Stimulated activated CD4-positive, alpha-beta T cell treated with anti-CD3 and anti-CD28 coated beads, Interleukin-4, amount 100 ng/mL, for 1 hour (primary cell): ENCODE measurements around the gene FAM117A.
"Not testable (repeated sequence)": the region's sequence is repeated elsewhere in the genome, so short reads cannot be mapped to it uniquely, and the experiment has no call there.

Experiments used
- DNase-seq: peaks from one replicate; pipeline ENCODE4 v3.0.0-alpha.2; 2020

Gene FAM117A

DNA sequence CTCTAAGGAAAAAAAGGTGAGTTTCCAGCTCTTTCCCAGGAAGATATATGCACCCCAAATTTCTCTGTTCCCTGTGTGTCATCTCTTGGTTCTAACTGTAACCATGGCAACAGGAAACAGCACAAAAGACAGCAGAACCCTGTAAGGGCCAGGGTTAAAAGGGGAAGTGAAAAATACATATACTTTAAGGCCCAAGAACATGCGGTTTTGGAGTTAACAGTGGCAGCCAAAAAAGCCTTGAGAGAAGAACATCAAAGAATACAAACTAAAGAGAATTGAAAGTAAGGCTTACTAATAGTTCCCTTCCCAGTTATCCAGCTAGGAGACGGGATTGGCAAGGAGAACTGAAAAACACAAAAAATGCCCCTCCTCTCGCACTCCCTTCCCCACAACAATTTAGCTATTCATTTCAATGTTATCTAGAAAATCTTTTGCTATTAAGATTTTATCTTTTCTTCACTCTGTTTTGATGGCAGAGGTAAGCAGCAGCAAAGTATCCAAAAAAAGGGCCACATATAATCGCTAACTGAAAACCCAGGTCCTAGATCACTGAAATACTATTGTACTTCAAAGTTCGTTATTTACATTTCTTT, 87.6 kb downstream of the FAM117A start:
- no peak for DNase-seq

DNA sequence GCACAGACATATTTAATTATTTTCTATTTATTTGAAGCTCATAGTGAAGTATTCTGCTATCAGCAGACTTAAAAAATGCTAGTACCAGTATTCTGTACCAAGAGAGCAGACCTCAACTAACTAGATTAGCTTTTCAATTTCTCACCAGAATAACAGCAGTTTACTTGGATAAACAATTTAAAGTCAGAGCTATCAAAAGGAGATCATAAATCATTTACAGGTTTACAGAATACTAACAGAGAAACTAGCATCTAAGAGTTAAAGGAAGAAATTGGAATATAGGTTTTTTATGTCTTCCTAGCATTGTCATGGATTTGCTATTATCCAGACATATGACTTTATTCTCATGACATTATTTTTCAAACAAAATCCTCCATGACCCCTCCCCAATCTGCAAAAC, 89.4 kb downstream of the FAM117A start:
- DNase-seq: no peak

DNA sequence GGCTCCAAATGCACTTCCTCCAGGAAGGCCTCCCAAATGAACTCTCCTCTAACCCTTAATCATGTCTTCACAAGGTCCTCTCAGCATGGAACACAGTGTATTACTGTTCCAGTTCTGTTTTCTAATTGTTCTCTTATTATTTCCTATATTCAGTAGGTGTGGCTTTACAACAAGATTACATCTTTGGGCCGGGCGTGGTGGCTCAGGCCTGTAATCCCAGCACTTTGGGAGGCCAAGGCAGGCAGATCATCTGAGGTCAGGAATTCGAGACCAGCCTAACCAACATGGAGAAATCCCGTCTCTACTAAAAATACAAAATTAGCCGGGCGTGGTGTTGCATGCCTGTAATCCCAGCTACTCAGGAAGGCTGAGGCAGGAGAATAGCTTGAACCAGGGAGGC, 90.3 kb downstream of the FAM117A start:
- not testable (repeated sequence) for DNase-seq

DNA sequence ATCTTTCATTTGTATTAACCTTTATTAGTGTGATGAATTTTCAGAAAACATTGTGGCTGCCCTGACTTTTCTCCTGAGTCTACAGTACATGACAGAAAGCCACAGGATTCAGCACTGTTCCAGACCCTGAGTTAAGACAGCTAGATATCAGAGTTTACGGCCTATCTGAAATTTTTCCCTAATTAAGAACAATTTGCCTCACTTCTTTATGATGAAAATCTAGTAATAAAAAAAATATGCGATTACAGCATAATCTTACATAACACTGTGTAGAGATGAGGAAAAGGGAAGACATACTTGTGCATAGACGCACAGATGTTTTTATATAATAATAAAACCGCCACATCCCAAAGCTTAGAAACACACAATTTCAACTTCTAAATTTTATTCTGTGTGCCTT, 93.3 kb downstream of the FAM117A start:
- no peak for DNase-seq

DNA sequence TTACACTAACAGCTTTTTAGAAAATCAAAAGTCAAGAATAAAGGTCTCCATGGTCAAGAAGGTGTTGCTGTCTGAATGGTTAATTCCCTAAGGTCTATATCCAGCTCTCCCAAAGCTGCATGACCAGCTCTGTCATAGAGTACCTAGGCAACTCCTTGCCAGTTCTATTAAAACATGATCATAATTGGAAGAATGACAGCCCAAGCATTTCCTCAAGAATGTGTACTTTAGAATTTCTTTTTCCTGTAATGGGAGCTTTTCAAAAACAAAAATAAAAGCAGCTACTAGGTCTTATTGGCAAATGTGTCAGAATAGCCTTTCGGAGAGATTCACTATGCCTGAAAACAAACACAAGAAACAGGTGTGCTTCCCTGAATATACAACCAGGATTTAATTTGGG, 93.9 kb downstream of the FAM117A start:
- no peak for DNase-seq

DNA sequence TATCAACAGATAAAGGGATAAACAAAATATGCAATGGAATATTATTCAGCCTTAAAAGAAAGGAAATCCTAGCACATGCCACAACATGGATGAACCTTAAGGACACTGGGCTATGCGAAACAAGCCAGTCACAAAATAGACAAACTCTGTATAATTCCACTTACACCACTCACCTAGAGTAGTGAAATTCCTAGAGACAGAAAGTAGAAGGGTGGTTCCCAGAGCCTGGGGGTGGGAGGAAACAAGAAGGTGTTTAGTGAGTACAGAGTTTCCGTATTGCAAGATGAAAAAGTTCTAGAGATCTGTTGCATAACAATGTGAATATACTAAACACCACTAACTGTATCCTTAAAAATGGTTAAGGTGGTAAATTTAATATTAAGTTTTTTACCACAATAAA, 96.1 kb downstream of the FAM117A start:
- no peak for DNase-seq

DNA sequence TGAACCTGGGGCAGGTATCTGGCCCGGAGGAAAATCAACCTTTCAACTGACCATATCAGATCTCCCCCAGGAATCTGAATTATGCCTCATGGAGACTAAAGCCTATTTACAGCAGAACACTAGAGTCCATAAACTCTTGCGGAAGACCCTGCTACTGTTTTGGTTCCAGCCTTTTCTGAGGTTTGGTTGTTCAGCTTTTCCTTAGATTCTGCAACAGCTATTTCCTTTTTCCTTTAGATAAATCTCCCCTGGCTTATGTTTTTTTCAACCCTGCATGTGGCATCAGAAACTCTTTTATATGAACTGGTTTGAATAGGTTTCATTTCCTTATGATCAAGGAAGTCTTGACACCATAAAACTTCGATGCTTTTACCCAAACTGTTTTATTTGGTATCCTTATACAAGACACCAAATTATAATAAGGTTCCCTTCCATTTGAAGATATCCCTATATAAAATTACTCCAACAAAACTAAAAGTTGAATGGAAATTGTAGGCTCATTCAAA, 99.2 kb downstream of the FAM117A start:
- DNase-seq: no peak
